Right renal cortex interstitium (tissue), 3 donors: Measurements from ENCODE around the gene TEPSIN. TPM values are rescaled to one million over a fixed set of nuclear protein-coding genes. Genes with fewer than 3 reads are reported as not detected.
"Not testable (repeated sequence)": the region's sequence is repeated elsewhere in the genome, so short reads cannot be mapped to it uniquely, and the experiment has no call there.

Experiments
- DNase-seq, 3 donors: peaks; one replicate each; pipeline ENCODE4 v3.0.0-alpha.2; 2013; ENCODE audit warnings: low read depth in 3 of 3, low spot score in 2 of 3
- polyA plus RNA-seq, 3 donors: library from polyadenylated mRNA; unstranded; fragments of 120-200 nt; gene quantifications; one replicate each; pipeline ENCODE4 v1.2.1, GENCODE V29; 2013; ENCODE audit not compliant: insufficient read length in 3 of 3

TEPSIN gene
- polyA plus RNA-seq, 3 donors: 10.5 to 12.9 (median 11.8) TPM

- no peak for DNase-seq
These were observed 1.0 kb downstream of the TEPSIN start for GRCh38 chr17:81237591-81238489.

GRCh38 chr17:81236784-81237183 is 2.1 kb downstream of the TEPSIN start:
- no peak for DNase-seq

GRCh38 chr17:81235822-81236740 is 2.8 kb downstream of the TEPSIN start:
- no peak for DNase-seq

GRCh38 chr17:81234940-81235821 is 3.7 kb downstream of the TEPSIN start:
- DNase-seq: no peak

- no peak for DNase-seq
These were observed 4.4 kb downstream of the TEPSIN start for GRCh38 chr17:81234506-81234855.

GRCh38 chr17:81233811-81234505 is 4.9 kb downstream of the TEPSIN start:
- no peak for DNase-seq

- no peak for DNase-seq
These were observed 5.5 kb downstream of the TEPSIN start for GRCh38 chr17:81233316-81233715.

- DNase-seq: no peak
These were observed 6.1 kb downstream of the TEPSIN start for GRCh38 chr17:81232616-81233241.

- no peak for DNase-seq
These were observed 6.9 kb downstream of the TEPSIN start for GRCh38 chr17:81231766-81232581.

- DNase-seq: no peak
These were observed 7.7 kb downstream of the TEPSIN start for GRCh38 chr17:81231121-81231645.

GRCh38 chr17:81230043-81230820 is 8.6 kb downstream of the TEPSIN start:
- no peak for DNase-seq

GRCh38 chr17:81229666-81229920 is 9.3 kb downstream of the TEPSIN start:
- DNase-seq: no peak

- no peak for DNase-seq
These were observed 9.8 kb downstream of the TEPSIN start for GRCh38 chr17:81228834-81229665.

- DNase-seq: no peak
These were observed 10.4 kb downstream of the TEPSIN start for GRCh38 chr17:81228420-81228819.

- DNase-seq: not testable (repeated sequence)
These were observed 11.2 kb downstream of the TEPSIN start for GRCh38 chr17:81227630-81228029.

- DNase-seq: no peak
These were observed 15.1 kb downstream of the TEPSIN start for GRCh38 chr17:81223762-81224130.
